Fibroblast of lung (primary cell): ENCODE measurements around the gene RHOT2. TPM values are rescaled to one million over a fixed set of nuclear protein-coding genes. Genes with fewer than 3 reads are reported as not detected.
"Not testable (repeated sequence)": the region's sequence is repeated elsewhere in the genome, so short reads cannot be mapped to it uniquely, and the experiment has no call there.

Experiments used
- DNase-seq, 2 donors: peaks; one replicate each; pipeline versions ENCODE4 v3.0.0 to v3.0.0-alpha.2; 2010; ENCODE audit warnings: low read depth in 2 of 2
- H2AFZ ChIP-seq: 2 replicates; pipeline ENCODE4 v1.5.1; 2012; ENCODE audit warnings: low read length, control low read depth, inconsistent platforms
- H3K27ac ChIP-seq: 2 replicates; pipeline ENCODE4 v1.5.1; 2011; ENCODE audit warnings: low read length, control low read depth; ENCODE audit not compliant: insufficient read depth
- H3K27me3 ChIP-seq: 2 replicates; pipeline ENCODE4 v1.5.1; 2011; ENCODE audit warnings: mild to moderate bottlenecking, low read length; ENCODE audit not compliant: control insufficient read depth, insufficient read depth
- H3K36me3 ChIP-seq: 2 replicates; pipeline ENCODE4 v1.5.1; 2011; ENCODE audit warnings: low read length; ENCODE audit not compliant: control insufficient read depth, insufficient read depth
- H3K4me1 ChIP-seq: 2 replicates; pipeline ENCODE4 v1.5.1; 2011; ENCODE audit warnings: low read length; ENCODE audit not compliant: control insufficient read depth, insufficient read depth; ENCODE audit errors: extremely low read depth
- H3K4me2 ChIP-seq: 2 replicates; pipeline ENCODE4 v1.5.1; 2011; ENCODE audit warnings: low read length, control low read depth; ENCODE audit not compliant: insufficient read depth; ENCODE audit errors: extremely low read depth
- H3K4me3 ChIP-seq, 4 experiments: fragments of 200-600 bp in 1 of 4; sonication (generic) in 1 of 4; replicated peaks in 1 of 4; 2 replicates each; pipeline ENCODE4 v1.5.1; 2011 to 2016; ENCODE audit warnings: low read length in 4 of 4, low read depth in 3 of 4, mild to moderate bottlenecking in 3 of 4, control low read depth in 2 of 4, inconsistent platforms in 1 of 4, mixed read lengths in 1 of 4; ENCODE audit not compliant: insufficient read depth in 1 of 4; ENCODE audit errors: control extremely low read depth in 1 of 4
- H3K79me2 ChIP-seq: 2 replicates; pipeline ENCODE4 v1.5.1; 2012; ENCODE audit warnings: mild to moderate bottlenecking, low read length, inconsistent platforms; ENCODE audit not compliant: control insufficient read depth, insufficient read depth
- H3K9ac ChIP-seq: 2 replicates; pipeline ENCODE4 v1.5.1; 2011; ENCODE audit warnings: mild to moderate bottlenecking, low read length, control low read depth; ENCODE audit not compliant: insufficient read depth
- H3K9me3 ChIP-seq: 2 replicates; pipeline ENCODE4 v1.5.1; 2012; ENCODE audit warnings: low read depth, low read length; ENCODE audit not compliant: control insufficient read depth, insufficient read depth
- H4K20me1 ChIP-seq: 2 replicates; pipeline ENCODE4 v1.5.1; 2011; ENCODE audit warnings: low read length; ENCODE audit not compliant: control insufficient read depth, insufficient read depth; ENCODE audit errors: extremely low read depth
- EZH2 ChIP-seq: IDR thresholded peaks from 2 replicates; pipeline ENCODE4 v1.5.1; 2012; ENCODE audit warnings: low read length, control low read depth, mild to moderate bottlenecking; ENCODE audit errors: missing control alignments
- polyA plus RNA-seq, 2 donors: library from polyadenylated mRNA; depleted of rRNA in 1 of 2; stranded (reverse) in 1 of 2; unstranded in 1 of 2; fragments of >200 nt; gene quantifications; 2 replicates each; pipeline ENCODE4 v1.2.1, GENCODE V29; 2011 to 2012; ENCODE audit warnings: missing spikeins in 1 of 2
- total RNA-seq: library from RNA; depleted of rRNA; stranded (reverse); fragments of >200 nt; gene quantifications from 2 replicates; pipeline ENCODE4 v1.2.1, GENCODE V29; 2014
- TF ChIP-seq, protein P1 (sequence below), 2 donors: IDR thresholded peaks in 1 of 2; conservative IDR thresholded peaks in 1 of 2; 1 replicate in 1 of 2; 2 replicates in 1 of 2; pipeline ENCODE4 v1.5.1; 2011 to 2012; ENCODE audit warnings: low read length in 2 of 2, control low read depth in 1 of 2, inconsistent platforms in 1 of 2, low read depth in 1 of 2, mild to moderate bottlenecking in 1 of 2

Gene RHOT2
- total and polyA plus RNA-seq, 2 donors (not counting 1 experiment from before 2014, with no cell fraction given) = 29.6 to 35.4 TPM

GRCh38 chr16:689175-689897 is 21.4 kb downstream of the RHOT2 start:
- H3K79me2 ChIP-seq = peaks cover 6% of the 10 kb centered on the region
- peak overlapping the region; percentile 73 for H3K9ac ChIP-seq
- H3K4me3 ChIP-seq = peak overlapping the region; percentile 67 to 84 (median 78)
- TF ChIP-seq EZH2 = no peak
- TF ChIP-seq, protein P1, sequence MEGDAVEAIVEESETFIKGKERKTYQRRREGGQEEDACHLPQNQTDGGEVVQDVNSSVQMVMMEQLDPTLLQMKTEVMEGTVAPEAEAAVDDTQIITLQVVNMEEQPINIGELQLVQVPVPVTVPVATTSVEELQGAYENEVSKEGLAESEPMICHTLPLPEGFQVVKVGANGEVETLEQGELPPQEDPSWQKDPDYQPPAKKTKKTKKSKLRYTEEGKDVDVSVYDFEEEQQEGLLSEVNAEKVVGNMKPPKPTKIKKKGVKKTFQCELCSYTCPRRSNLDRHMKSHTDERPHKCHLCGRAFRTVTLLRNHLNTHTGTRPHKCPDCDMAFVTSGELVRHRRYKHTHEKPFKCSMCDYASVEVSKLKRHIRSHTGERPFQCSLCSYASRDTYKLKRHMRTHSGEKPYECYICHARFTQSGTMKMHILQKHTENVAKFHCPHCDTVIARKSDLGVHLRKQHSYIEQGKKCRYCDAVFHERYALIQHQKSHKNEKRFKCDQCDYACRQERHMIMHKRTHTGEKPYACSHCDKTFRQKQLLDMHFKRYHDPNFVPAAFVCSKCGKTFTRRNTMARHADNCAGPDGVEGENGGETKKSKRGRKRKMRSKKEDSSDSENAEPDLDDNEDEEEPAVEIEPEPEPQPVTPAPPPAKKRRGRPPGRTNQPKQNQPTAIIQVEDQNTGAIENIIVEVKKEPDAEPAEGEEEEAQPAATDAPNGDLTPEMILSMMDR (conservative IDR thresholded peaks at IDR 0.05 in 1 of 2, IDR thresholded peaks at IDR 0.05 in 1 of 2; ENCODE audit: low read depth in 1 of 2, low read length in 2 of 2) = no peak
- H3K27ac ChIP-seq = peak overlapping the region; percentile 67
- H4K20me1 ChIP-seq = no peaks in the 10 kb centered on the region
- peaks cover 18% of the 10 kb centered on the region for H3K36me3 ChIP-seq
- H2AFZ ChIP-seq = peak overlapping the region; percentile 6
- H3K27me3 ChIP-seq = peaks cover 11% of the 10 kb centered on the region
- DNase-seq = no peak
- H3K4me1 ChIP-seq = peaks cover 3% of the 10 kb centered on the region
- H3K9me3 ChIP-seq = no peaks in the 10 kb centered on the region
- H3K4me2 ChIP-seq = peak overlapping the region; percentile 91

DNA sequence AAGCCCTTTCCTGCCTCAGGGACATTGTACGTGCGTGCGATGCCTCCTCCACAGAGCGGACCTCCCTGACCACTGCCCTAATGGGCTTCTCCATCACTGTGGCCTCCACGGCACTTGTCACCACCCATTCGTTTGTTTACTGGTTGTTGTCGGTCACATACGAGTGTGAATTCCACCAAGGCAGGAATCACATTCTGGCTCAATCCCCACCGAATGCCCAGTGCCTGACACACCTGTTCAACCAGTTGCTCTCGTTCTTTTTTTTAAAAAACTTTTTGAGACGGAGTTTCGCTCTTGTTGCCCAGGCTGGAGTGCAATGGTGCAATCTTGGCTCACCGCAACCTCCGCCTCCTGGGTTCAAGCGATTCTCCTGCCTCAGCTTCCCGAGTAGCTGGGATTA is 23.3 kb downstream of the RHOT2 start:
- DNase-seq, H3K4me1 ChIP-seq, H3K27ac ChIP-seq, H2AFZ ChIP-seq, H3K79me2 ChIP-seq, H3K9me3 ChIP-seq, H3K4me2 ChIP-seq, H4K20me1 ChIP-seq, H3K9ac ChIP-seq, H3K4me3 ChIP-seq: not testable (repeated sequence)
- H3K27me3 ChIP-seq = peaks cover 21% of the 10 kb centered on the region
- peaks cover 10% of the 10 kb centered on the region for H3K36me3 ChIP-seq

- no peak overlapping the region for H3K4me3 ChIP-seq
- no peak overlapping the region for H3K4me2 ChIP-seq
- TF ChIP-seq EZH2 = peak; percentile 55
- TF ChIP-seq, protein P1 (conservative IDR thresholded peaks at IDR 0.05 in 1 of 2, IDR thresholded peaks at IDR 0.05 in 1 of 2; ENCODE audit: low read depth in 1 of 2, low read length in 2 of 2) = no peak
- no peak overlapping the region for H3K27ac ChIP-seq
- H3K79me2 ChIP-seq = peaks cover 6% of the 10 kb centered on the region
- peaks cover 5% of the 10 kb centered on the region for H3K4me1 ChIP-seq
- H3K36me3 ChIP-seq = peaks cover 3% of the 10 kb centered on the region
- H3K9me3 ChIP-seq = no peaks in the 10 kb centered on the region
- no peak overlapping the region for H3K9ac ChIP-seq
- no peak overlapping the region for H2AFZ ChIP-seq
- H3K27me3 ChIP-seq = peaks cover 21% of the 10 kb centered on the region
- H4K20me1 ChIP-seq = no peaks in the 10 kb centered on the region
- DNase-seq = no peak
Observed at GRCh38 chr16:692356-693108, 24.6 kb downstream of the RHOT2 start.
